Activated CD4-positive, alpha-beta T cell treated with anti-CD3 and anti-CD28 coated beads, Interleukin-2, amount 10 ng/mL, durations not matched to agents 7 days and 5 days (primary cell): Measurements from ENCODE around the gene DDI2. TPM values are rescaled to one million over a fixed set of nuclear protein-coding genes. Genes with fewer than 3 reads are reported as not detected.
"Not testable (repeated sequence)": the region's sequence is repeated elsewhere in the genome, so short reads cannot be mapped to it uniquely, and the experiment has no call there.

ENCODE experiments used
- CTCF ChIA-PET: fragments of 350-600 bp; sonication (Branson Sonifier 250); formaldehyde crosslinking; loops from one replicate; lab custom pipeline; 2021; ENCODE audit warnings: antibody characterized with exemption; lab: Charles Lee
- POLR2A ChIA-PET: fragments of 350-600 bp; sonication (Branson Sonifier 250); formaldehyde crosslinking; loops from one replicate; lab custom pipeline; 2021; ENCODE audit warnings: antibody characterized with exemption; lab: Charles Lee
- DNase-seq: peaks from one replicate; pipeline ENCODE4 v3.0.0-alpha.2; 2020
- H3K27ac Mint-ChIP-seq: one replicate; pipeline ENCODE4 v1.8.0; 2021; ENCODE audit warnings: mild to moderate bottlenecking, moderate library complexity, mixed read lengths
- H3K27me3 Mint-ChIP-seq: one replicate; pipeline ENCODE4 v1.8.0; 2021; ENCODE audit warnings: mixed read lengths
- H3K36me3 Mint-ChIP-seq: one replicate; pipeline ENCODE4 v1.8.0; 2021; ENCODE audit warnings: low read depth, mixed read lengths
- H3K4me1 Mint-ChIP-seq: one replicate; pipeline ENCODE4 v1.8.0; 2021; ENCODE audit warnings: mixed read lengths
- H3K4me3 Mint-ChIP-seq: one replicate; pipeline ENCODE4 v1.8.0; 2021; ENCODE audit warnings: mild to moderate bottlenecking, moderate library complexity, mixed read lengths
- H3K9me3 Mint-ChIP-seq: one replicate; pipeline ENCODE4 v1.8.0; 2021; ENCODE audit warnings: mixed read lengths
- total RNA-seq, 2 experiments: library from RNA; stranded (reverse); gene quantifications; one replicate each; pipeline ENCODE4 v1.2.3, GENCODE V29; 2021

DDI2 gene
- total RNA-seq, 2 experiments from 2014 or later: 31.0 to 33.5 TPM

- peak within 1 kb of the TSS; percentile 88 for H3K27ac Mint-ChIP-seq
- H3K9me3 Mint-ChIP-seq: no peaks in the 10 kb centered on the region
- H3K27me3 Mint-ChIP-seq: no peaks in the 10 kb centered on the region
- peak within 1 kb of the TSS; percentile 78 for H3K4me3 Mint-ChIP-seq
- ChIA-PET POLR2A (no interaction called here), CTCF (interaction anchor here (0.7 to 0.9 kb wide), 3 partner anchors 14 to 89 kb away, joined by 3 to 5 read pairs (median 4); no protein-coding TSS in a partner anchor)
- peaks cover 22% of the 10 kb centered on the region for H3K36me3 Mint-ChIP-seq
- H3K4me1 Mint-ChIP-seq: peaks cover 32% of the 10 kb centered on the region
- DNase-seq: peak; percentile 62
These were observed 32.5 kb upstream of the DDI2 start, which contains the start of gene AGMAT for GRCh38 chr1:15584489-15585363. Gene AGMAT (minus strand): TSS chr1:15585051. CDS start chr1:15584967, 84 bp downstream.

DNA sequence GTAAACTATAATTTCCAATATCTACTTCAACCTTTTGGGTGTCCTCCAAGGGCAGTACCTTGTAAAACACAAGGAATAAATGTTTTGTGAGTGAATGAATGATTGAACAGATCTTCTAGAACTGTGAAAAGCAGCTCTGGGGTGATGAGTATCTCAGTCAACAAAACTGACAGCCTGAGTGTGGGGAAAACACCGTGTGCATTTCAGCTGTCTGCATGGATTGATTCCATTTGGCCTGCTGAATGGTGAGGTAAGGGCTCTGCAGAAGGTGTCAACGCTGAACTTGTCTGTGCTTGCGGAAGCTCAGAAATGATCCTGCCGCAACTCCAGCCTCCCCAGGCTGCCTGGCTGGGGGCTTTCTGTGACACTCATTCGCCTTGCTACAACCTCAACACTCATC is 25.0 kb upstream of the DDI2 start:
- H3K4me1 Mint-ChIP-seq: peaks cover 2% of the 10 kb centered on the region
- H3K4me3 Mint-ChIP-seq: no peak overlapping the region
- H3K27ac Mint-ChIP-seq: no peak overlapping the region
- POLR2A ChIA-PET: no interaction called here
- peaks cover 6% of the 10 kb centered on the region for H3K27me3 Mint-ChIP-seq
- H3K36me3 Mint-ChIP-seq: peaks cover 16% of the 10 kb centered on the region
- DNase-seq: no peak
- H3K9me3 Mint-ChIP-seq: no peaks in the 10 kb centered on the region
- CTCF ChIA-PET: interaction anchor here (0.6 to 1.8 kb wide), 3 partner anchors 11 to 169 kb away, joined by 3 to 4 read pairs (median 3); no protein-coding TSS in a partner anchor

- ChIA-PET POLR2A (no interaction called here), CTCF (interaction anchor here (0.6 to 2.4 kb wide), 5 partner anchors 8 to 31 kb away, joined by 3 to 6 read pairs (median 3); no protein-coding TSS in a partner anchor)
- H3K4me1 Mint-ChIP-seq: no peaks in the 10 kb centered on the region
- no peak overlapping the region for H3K4me3 Mint-ChIP-seq
- peaks cover 3% of the 10 kb centered on the region for H3K36me3 Mint-ChIP-seq
- no peak for DNase-seq
- no peaks in the 10 kb centered on the region for H3K9me3 Mint-ChIP-seq
- H3K27me3 Mint-ChIP-seq: peaks cover 8% of the 10 kb centered on the region
- H3K27ac Mint-ChIP-seq: peak overlapping the region; percentile 25
These were observed 21.2 kb upstream of the DDI2 start for GRCh38 chr1:15595809-15596617.

GRCh38 chr1:15598436-15598835 is 18.8 kb upstream of the DDI2 start:
- H3K4me1 Mint-ChIP-seq: peaks cover 8% of the 10 kb centered on the region
- no peaks in the 10 kb centered on the region for H3K9me3 Mint-ChIP-seq
- CTCF ChIA-PET: interaction anchor here (0.6 kb wide), 1 partner anchor 78 kb away, joined by 4 read pairs; no protein-coding TSS in a partner anchor
- POLR2A ChIA-PET: no interaction called here
- peaks cover 8% of the 10 kb centered on the region for H3K27me3 Mint-ChIP-seq
- no peak overlapping the region for H3K27ac Mint-ChIP-seq
- no peak overlapping the region for H3K4me3 Mint-ChIP-seq
- DNase-seq: no peak
- no peaks in the 10 kb centered on the region for H3K36me3 Mint-ChIP-seq

- DNase-seq: peak; percentile 97
- peak overlapping the region; percentile 79 for H3K27ac Mint-ChIP-seq
- no peaks in the 10 kb centered on the region for H3K36me3 Mint-ChIP-seq
- ChIA-PET CTCF (interaction anchor here (0.6 to 1.7 kb wide), 10 partner anchors 9 to 91 kb away, joined by 3 to 6 read pairs (median 4); partner anchors contain the start of gene DDI2), POLR2A (no interaction called here)
- peaks cover 16% of the 10 kb centered on the region for H3K4me1 Mint-ChIP-seq
- H3K27me3 Mint-ChIP-seq: peaks cover 4% of the 10 kb centered on the region
- peaks cover 4% of the 10 kb centered on the region for H3K9me3 Mint-ChIP-seq
- H3K4me3 Mint-ChIP-seq: peak overlapping the region; percentile 72
These were observed 13.9 kb upstream of the DDI2 start for GRCh38 chr1:15603050-15603965.

DNA sequence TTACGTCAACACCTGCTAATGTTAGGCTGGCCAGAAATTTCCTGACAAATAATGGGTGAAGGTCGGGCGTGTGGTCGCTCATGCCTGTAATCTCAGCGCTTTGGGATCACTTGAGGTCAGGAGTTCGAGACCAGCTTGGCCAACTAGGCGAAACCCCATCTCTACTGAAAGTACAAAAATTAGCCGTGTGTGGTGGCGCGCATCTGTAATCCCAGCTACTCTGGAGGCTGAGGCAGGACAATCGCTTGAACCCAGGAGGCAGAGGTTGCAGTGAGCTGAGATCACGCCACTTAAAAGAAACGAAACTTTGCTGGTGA is 13.3 kb upstream of the DDI2 start:
- H3K4me3 Mint-ChIP-seq: peak overlapping the region; percentile 72
- peak overlapping the region; percentile 79 for H3K27ac Mint-ChIP-seq
- peaks cover 16% of the 10 kb centered on the region for H3K4me1 Mint-ChIP-seq
- H3K27me3 Mint-ChIP-seq, DNase-seq, POLR2A ChIA-PET, H3K9me3 Mint-ChIP-seq, H3K36me3 Mint-ChIP-seq: not testable (repeated sequence)
- CTCF ChIA-PET: interaction anchor here (0.9 to 1.7 kb wide), 6 partner anchors 8 to 24 kb away, joined by 3 to 6 read pairs (median 4); partner anchors contain the start of gene DDI2

DNA sequence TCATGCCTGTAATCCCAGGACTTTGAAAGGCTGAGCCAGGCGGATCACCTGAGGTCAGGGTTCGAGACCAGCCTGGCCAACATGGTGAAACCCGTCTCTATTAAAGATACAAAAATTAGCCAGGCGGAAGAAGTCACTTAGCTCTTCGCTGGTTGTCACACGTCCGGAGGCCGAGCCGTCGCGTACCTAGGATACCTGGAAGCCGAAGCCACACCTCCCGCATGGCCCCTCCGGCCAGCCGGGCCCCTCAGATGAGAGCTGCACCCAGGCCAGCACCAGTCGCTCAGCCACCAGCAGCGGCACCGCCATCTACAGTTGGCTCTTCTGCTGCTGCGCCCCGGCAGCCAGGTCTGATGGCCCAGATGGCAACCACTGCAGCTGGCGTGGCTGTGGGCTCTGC is 12.9 kb upstream of the DDI2 start:
- CTCF ChIA-PET: interaction anchor here (0.9 to 1.7 kb wide), 3 partner anchors 8 to 25 kb away, joined by 3 to 4 read pairs (median 3); no protein-coding TSS in a partner anchor
- H3K9me3 Mint-ChIP-seq, POLR2A ChIA-PET, H3K27me3 Mint-ChIP-seq, DNase-seq, H3K36me3 Mint-ChIP-seq: not testable (repeated sequence)
- peak overlapping the region; percentile 25 for H3K27ac Mint-ChIP-seq
- peaks cover 16% of the 10 kb centered on the region for H3K4me1 Mint-ChIP-seq
- peak overlapping the region; percentile 72 for H3K4me3 Mint-ChIP-seq

DNA sequence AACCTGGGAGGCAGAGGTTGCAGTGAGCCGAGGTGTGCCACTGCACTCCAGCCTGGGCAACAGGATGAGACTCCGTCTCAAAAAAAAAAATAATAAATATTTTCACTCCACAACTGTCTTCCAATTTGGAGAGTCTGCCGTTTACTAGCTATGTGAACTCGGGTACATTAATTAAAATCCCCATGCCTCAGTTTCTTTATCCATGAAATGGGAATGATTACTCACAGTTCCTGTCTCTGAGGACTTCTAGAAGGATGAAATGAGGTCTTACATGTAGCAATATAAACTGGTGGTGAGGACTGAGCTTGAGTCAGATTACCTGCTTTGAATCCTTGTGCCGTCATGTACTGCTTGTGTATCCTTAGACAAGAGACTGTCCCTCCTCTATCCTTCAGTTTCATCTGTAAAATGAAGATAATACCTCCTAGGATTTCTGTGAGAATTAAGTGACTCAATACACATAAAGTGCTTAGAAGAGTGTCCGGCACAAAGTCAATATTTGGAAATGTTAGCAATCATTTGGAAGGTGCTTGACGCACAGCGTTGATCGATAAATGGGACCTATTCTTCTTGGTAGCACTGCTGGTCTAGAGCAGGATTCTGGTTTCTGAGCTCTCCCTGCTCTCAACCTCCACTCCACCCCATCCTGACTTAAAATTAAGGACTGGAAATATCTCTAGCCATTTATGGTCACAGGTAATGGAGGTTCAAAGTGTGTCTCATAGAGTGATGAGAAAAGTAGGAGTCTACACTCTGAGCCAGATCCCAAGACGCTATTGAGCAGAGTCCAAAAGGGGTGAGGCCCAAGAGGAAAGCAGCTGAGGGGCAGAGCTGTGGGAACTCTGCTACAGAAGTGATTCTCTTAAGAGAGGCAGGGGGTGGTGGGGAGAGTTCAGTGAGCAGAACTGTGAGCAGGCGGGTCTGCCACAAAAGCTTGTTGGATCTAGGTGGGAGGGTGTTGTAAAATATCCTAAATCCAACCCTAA is 11.6 kb upstream of the DDI2 start:
- Mint-ChIP-seq H3K4me1 (peaks cover 16% of the 10 kb centered on the region), H3K9me3 (peaks cover 4% of the 10 kb centered on the region)

GRCh38 chr1:15609631-15610030 is 7.6 kb upstream of the DDI2 start:
- Mint-ChIP-seq H3K27ac (no peak overlapping the region), H3K4me1 (no peaks in the 10 kb centered on the region), H3K4me3 (no peak overlapping the region), H3K27me3 (peaks cover 4% of the 10 kb centered on the region), H3K9me3 (no peaks in the 10 kb centered on the region), H3K36me3 (no peaks in the 10 kb centered on the region)
- POLR2A ChIA-PET: no interaction called here
- CTCF ChIA-PET: no interaction called here
- no peak for DNase-seq

More for the DNA sequence above, 11.6 kb upstream of the DDI2 start:
- no peaks in the 10 kb centered on the region for H3K36me3 Mint-ChIP-seq
- CTCF ChIA-PET: interaction anchor here (0.6 to 1.1 kb wide), 4 partner anchors 10 to 157 kb away, joined by 3 read pairs; no protein-coding TSS in a partner anchor
- H3K27ac Mint-ChIP-seq: no peak overlapping the region
- POLR2A ChIA-PET: no interaction called here
- no peak overlapping the region for H3K4me3 Mint-ChIP-seq
- H3K27me3 Mint-ChIP-seq: peaks cover 4% of the 10 kb centered on the region
- no peak for DNase-seq

- Mint-ChIP-seq H3K9me3 (no peaks in the 10 kb centered on the region), H3K27me3 (peaks cover 4% of the 10 kb centered on the region), H3K36me3 (no peaks in the 10 kb centered on the region), H3K27ac (no peak overlapping the region), H3K4me1 (no peaks in the 10 kb centered on the region), H3K4me3 (no peak overlapping the region)
- CTCF ChIA-PET: no interaction called here
- DNase-seq: no peak
- POLR2A ChIA-PET: no interaction called here
These were observed 7.1 kb upstream of the DDI2 start for GRCh38 chr1:15610167-15610566.
